NOMO-1 treated with DMSO at 0.1 percent for 48 hours (cell line): ENCODE data around the gene MGRN1.
A peak's percentile ranks its signal among the peaks of the same experiment; 100 is the strongest.

Experiments used
- DNase-seq: peaks from one replicate; lab custom pipeline; 2025; ENCODE audit not compliant: unreplicated experiment; lab: John Stamatoyannopoulos, UW

Gene MGRN1

GRCh38 chr16:4623593-4623992, 1.0 kb upstream of the MGRN1 start:
- peak; percentile 41 for DNase-seq

GRCh38 chr16:4624827-4625559, 367 bp downstream of the MGRN1 start:
- DNase-seq = peak; percentile 68

- peak; percentile 68 for DNase-seq
Measured at GRCh38 chr16:4625560-4626159, 1.0 kb downstream of the MGRN1 start.

GRCh38 chr16:4626396-4626795, 1.8 kb downstream of the MGRN1 start:
- DNase-seq = no peak

- no peak for DNase-seq
Measured at GRCh38 chr16:4628283-4628682, 3.7 kb downstream of the MGRN1 start.

- no peak for DNase-seq
Measured at GRCh38 chr16:4631444-4631843, 6.8 kb downstream of the MGRN1 start.

GRCh38 chr16:4633910-4634635, 9.4 kb downstream of the MGRN1 start:
- DNase-seq = no peak

- DNase-seq = no peak
Measured at GRCh38 chr16:4634768-4635167, 10.1 kb downstream of the MGRN1 start.

- no peak for DNase-seq
Measured at GRCh38 chr16:4636196-4636595, 11.6 kb downstream of the MGRN1 start.

- DNase-seq = no peak
Measured at GRCh38 chr16:4637501-4638166, 13.0 kb downstream of the MGRN1 start.

GRCh38 chr16:4639899-4640509, 15.4 kb downstream of the MGRN1 start:
- no peak for DNase-seq

- DNase-seq = no peak
Measured at GRCh38 chr16:4640572-4641305, 16.1 kb downstream of the MGRN1 start.

GRCh38 chr16:4641306-4641687, 16.7 kb downstream of the MGRN1 start:
- no peak for DNase-seq

GRCh38 chr16:4641895-4642294, 17.3 kb downstream of the MGRN1 start:
- DNase-seq = no peak

- DNase-seq = no peak
Measured at GRCh38 chr16:4646773-4647643, 22.4 kb downstream of the MGRN1 start.

- no peak for DNase-seq
Measured at GRCh38 chr16:4647644-4647980, 23.0 kb downstream of the MGRN1 start.

- DNase-seq = no peak
Measured at GRCh38 chr16:4648917-4649316, 24.3 kb downstream of the MGRN1 start.

- DNase-seq = no peak
Measured at GRCh38 chr16:4649744-4650442, 25.3 kb downstream of the MGRN1 start.

- DNase-seq = peak; percentile 32
Measured at GRCh38 chr16:4650443-4651074, 25.9 kb downstream of the MGRN1 start.
